Liver (tissue), 9 donors: ENCODE measurements around the gene NUP93. TPM values are rescaled to one million over a fixed set of nuclear protein-coding genes. Genes with fewer than 3 reads are reported as not detected.

Experiments used
- DNase-seq: peaks from one replicate; pipeline ENCODE4 v3.0.0-alpha.2; 2017; ENCODE audit warnings: low spot score
- H3K27ac ChIP-seq, 2 donors: one replicate each; pipeline ENCODE4 v1.7.0; 2013; ENCODE audit warnings: inconsistent platforms in 2 of 2, low read length in 2 of 2, control low read depth in 1 of 2, low read depth in 1 of 2, mild to moderate bottlenecking in 1 of 2
- H3K27me3 ChIP-seq, 4 donors: one replicate each; pipeline versions ENCODE4 v1.6.1 to v1.7.0; 2013; ENCODE audit warnings: low read length in 3 of 4, inconsistent platforms in 1 of 4, mild to moderate bottlenecking in 1 of 4, moderate library complexity in 1 of 4; ENCODE audit not compliant: control insufficient read depth in 4 of 4, insufficient read depth in 4 of 4
- H3K36me3 ChIP-seq, 4 donors: one replicate each; pipeline versions ENCODE4 v1.6.1 to v1.7.0; 2013; ENCODE audit warnings: low read length in 3 of 4, mild to moderate bottlenecking in 3 of 4, low read depth in 1 of 4, moderate library complexity in 1 of 4; ENCODE audit not compliant: control insufficient read depth in 4 of 4, insufficient read depth in 3 of 4
- H3K4me1 ChIP-seq, 4 donors: one replicate each; pipeline versions ENCODE4 v1.6.1 to v1.7.0; 2013; ENCODE audit warnings: low read length in 3 of 4, mild to moderate bottlenecking in 3 of 4, moderate library complexity in 1 of 4; ENCODE audit not compliant: control insufficient read depth in 4 of 4, insufficient read depth in 4 of 4
- H3K4me3 ChIP-seq, 3 donors: one replicate each; pipeline versions ENCODE4 v1.6.1 to v1.7.0; 2013; ENCODE audit warnings: low read length in 3 of 3, control low read depth in 1 of 3, low read depth in 1 of 3, mild to moderate bottlenecking in 1 of 3
- H3K9ac ChIP-seq, 2 donors: one replicate each; pipeline ENCODE4 v1.7.0; 2013; ENCODE audit warnings: low read length in 2 of 2, mild to moderate bottlenecking in 2 of 2, moderate library complexity in 2 of 2, control low read depth in 1 of 2, low read depth in 1 of 2
- H3K9me3 ChIP-seq, 4 donors: one replicate each; pipeline versions ENCODE4 v1.6.1 to v1.7.0; 2013; ENCODE audit warnings: low read length in 3 of 4; ENCODE audit not compliant: control insufficient read depth in 4 of 4
- EGR1 ChIP-seq, 2 donors: IDR thresholded peaks; 2 replicates each; pipeline ENCODE4 v1.6.1; 2016 to 2018; ENCODE audit warnings: antibody characterized with exemption in 2 of 2, low read depth in 2 of 2
- FOXA1 ChIP-seq: IDR thresholded peaks from 2 replicates; pipeline ENCODE4 v1.6.1; 2016; ENCODE audit warnings: antibody characterized with exemption
- HNF4A ChIP-seq, 2 donors: conservative IDR thresholded peaks; 2 replicates each; pipeline ENCODE4 v1.6.1; 2016; ENCODE audit warnings: antibody characterized with exemption in 2 of 2, mild to moderate bottlenecking in 2 of 2
- HNF4G ChIP-seq: IDR thresholded peaks from 2 replicates; pipeline ENCODE4 v1.6.1; 2016; ENCODE audit warnings: antibody characterized with exemption
- JUND ChIP-seq, 2 donors: IDR thresholded peaks; 2 replicates each; pipeline ENCODE4 v1.6.1; 2016; ENCODE audit warnings: antibody characterized with exemption in 2 of 2
- MAX ChIP-seq: IDR thresholded peaks from 2 replicates; pipeline ENCODE4 v1.6.1; 2016; ENCODE audit warnings: antibody characterized with exemption
- NR2F2 ChIP-seq: IDR thresholded peaks from 2 replicates; pipeline ENCODE4 v1.6.1; 2016; ENCODE audit warnings: antibody characterized with exemption
- RAD21 ChIP-seq, 2 donors: IDR thresholded peaks; 2 replicates each; pipeline ENCODE4 v1.6.1; 2016; ENCODE audit warnings: antibody characterized with exemption in 2 of 2, mild to moderate bottlenecking in 2 of 2
- RXRA ChIP-seq, 2 donors: IDR thresholded peaks; 2 replicates each; pipeline ENCODE4 v1.6.1; 2017 to 2018; ENCODE audit warnings: antibody characterized with exemption in 2 of 2, mild to moderate bottlenecking in 1 of 2
- SP1 ChIP-seq: IDR thresholded peaks from 2 replicates; pipeline ENCODE4 v1.6.1; 2018; ENCODE audit warnings: antibody characterized with exemption, mild to moderate bottlenecking
- YY1 ChIP-seq: IDR thresholded peaks from 2 replicates; pipeline ENCODE4 v1.6.1; 2016; ENCODE audit warnings: antibody characterized with exemption, mild to moderate bottlenecking
- ZBTB33 ChIP-seq: IDR thresholded peaks from 2 replicates; pipeline ENCODE4 v1.6.1; 2016; ENCODE audit warnings: antibody characterized with exemption
- WGBS: extraction: QIAGEN DNeasy Blood & Tissue Kit; methylation state at CpG from one replicate; pipeline ENCODE4 v1.1.7; 2013; 5-methylcytosine and 5-hydroxymethylcytosine counted together
- polyA plus RNA-seq, 2 donors: library from polyadenylated mRNA; stranded (reverse) in 1 of 2; unstranded in 1 of 2; fragments of 200-250 nt in 1 of 2; fragments of >200 nt in 1 of 2; fragmentation: Nextera tagmentation in 1 of 2; extraction: Ambion mirVana in 1 of 2; gene quantifications; one replicate each; pipeline versions ENCODE4 v1.2.1 to v1.2.3, GENCODE V29; 2013 to 2015
- total RNA-seq, 2 donors: library from RNA; depleted of rRNA; stranded (reverse); fragments of >200 nt; gene quantifications; one replicate each; pipeline ENCODE4 v1.2.3, GENCODE V29; 2014
- TF ChIP-seq, protein P1 (sequence below): IDR thresholded peaks from 2 replicates; pipeline ENCODE4 v1.6.1; 2016; ENCODE audit warnings: antibody characterized with exemption
- TF ChIP-seq, protein P2 (sequence below): fragments of 150-350 bp; IDR thresholded peaks from 2 replicates; pipeline ENCODE4 v1.5.1; 2017; ENCODE audit warnings: improper control_type of control experiment, low read depth, low read length; ENCODE audit not compliant: missing input control
- donor health status: healthy.
- donor health status: healthy.
- donor health status: healthy.
- donor health status: healthy.
- donor health status: healthy.

The NUP93 gene
- total and polyA plus RNA-seq, 4 donors, result 8.2 to 31.8 (median 9.8) TPM

DNA sequence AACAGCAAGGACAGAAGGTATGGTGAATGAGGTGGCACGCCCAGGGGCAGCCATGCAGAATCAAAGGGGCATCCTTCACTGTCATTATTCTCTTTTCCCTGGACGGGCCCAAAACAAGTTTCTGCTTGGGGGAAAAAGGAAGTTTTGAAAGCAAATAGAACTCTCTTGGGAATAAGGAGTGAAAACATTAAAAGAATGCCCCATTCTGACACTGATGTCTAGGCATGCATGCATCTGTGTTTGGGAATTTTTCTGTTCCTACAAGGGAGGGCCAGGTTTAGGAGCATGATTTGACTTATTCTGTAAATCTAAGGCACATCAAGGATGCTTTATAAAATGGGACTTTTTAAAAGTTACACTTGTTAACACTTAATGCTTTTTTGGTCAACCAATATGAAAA lies 100.7 kb downstream of the NUP93 start:
- Histone ChIP-seq H3K9ac (no peak overlapping the region), H3K27ac (no peak overlapping the region), H3K4me3 (no peak overlapping the region), H3K9me3 (no peaks in the 10 kb centered on the region), H3K4me1 (no peaks in the 10 kb centered on the region), H3K27me3 (no peaks in the 10 kb centered on the region), H3K36me3 (peaks cover 2 to 24% (median 23%) of the 10 kb centered on the region in 4 donors)
- WGBS, result 64% methylated on average over 2 of the region's 2 CpGs
- TF ChIP-seq MAX, result no peak
- no peak for TF ChIP-seq SP1
- TF ChIP-seq, protein P1, sequence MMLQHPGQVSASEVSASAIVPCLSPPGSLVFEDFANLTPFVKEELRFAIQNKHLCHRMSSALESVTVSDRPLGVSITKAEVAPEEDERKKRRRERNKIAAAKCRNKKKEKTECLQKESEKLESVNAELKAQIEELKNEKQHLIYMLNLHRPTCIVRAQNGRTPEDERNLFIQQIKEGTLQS, result no peak
- TF ChIP-seq EGR1 (IDR thresholded peaks at IDR 0.05; ENCODE audit: low read depth in 2 of 2), result no peak
- TF ChIP-seq RAD21 (IDR thresholded peaks at IDR 0.05), result no peak
- no peak for TF ChIP-seq HNF4G
- TF ChIP-seq, protein P2, sequence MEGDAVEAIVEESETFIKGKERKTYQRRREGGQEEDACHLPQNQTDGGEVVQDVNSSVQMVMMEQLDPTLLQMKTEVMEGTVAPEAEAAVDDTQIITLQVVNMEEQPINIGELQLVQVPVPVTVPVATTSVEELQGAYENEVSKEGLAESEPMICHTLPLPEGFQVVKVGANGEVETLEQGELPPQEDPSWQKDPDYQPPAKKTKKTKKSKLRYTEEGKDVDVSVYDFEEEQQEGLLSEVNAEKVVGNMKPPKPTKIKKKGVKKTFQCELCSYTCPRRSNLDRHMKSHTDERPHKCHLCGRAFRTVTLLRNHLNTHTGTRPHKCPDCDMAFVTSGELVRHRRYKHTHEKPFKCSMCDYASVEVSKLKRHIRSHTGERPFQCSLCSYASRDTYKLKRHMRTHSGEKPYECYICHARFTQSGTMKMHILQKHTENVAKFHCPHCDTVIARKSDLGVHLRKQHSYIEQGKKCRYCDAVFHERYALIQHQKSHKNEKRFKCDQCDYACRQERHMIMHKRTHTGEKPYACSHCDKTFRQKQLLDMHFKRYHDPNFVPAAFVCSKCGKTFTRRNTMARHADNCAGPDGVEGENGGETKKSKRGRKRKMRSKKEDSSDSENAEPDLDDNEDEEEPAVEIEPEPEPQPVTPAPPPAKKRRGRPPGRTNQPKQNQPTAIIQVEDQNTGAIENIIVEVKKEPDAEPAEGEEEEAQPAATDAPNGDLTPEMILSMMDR, result no peak
- TF ChIP-seq YY1, result no peak
- TF ChIP-seq NR2F2, result no peak
- no peak for TF ChIP-seq HNF4A (conservative IDR thresholded peaks at IDR 0.05)
- no peak for TF ChIP-seq ZBTB33
- no peak for TF ChIP-seq RXRA (IDR thresholded peaks at IDR 0.05)
- no peak for TF ChIP-seq FOXA1
- DNase-seq, result no peak

- Histone ChIP-seq H3K36me3 (peaks cover 2 to 30% (median 25%) of the 10 kb centered on the region in 4 donors), H3K4me1 (no peaks in the 10 kb centered on the region), H3K27ac (no peak overlapping the region), H3K27me3 (no peaks in the 10 kb centered on the region), H3K4me3 (no peak overlapping the region), H3K9me3 (no peaks in the 10 kb centered on the region), H3K9ac (no peak overlapping the region)
- no peak for DNase-seq
- TF ChIP-seq FOXA1 (no peak), JUND (IDR thresholded peaks at IDR 0.05) (no peak), ZBTB33 (no peak), RAD21 (IDR thresholded peaks at IDR 0.05) (no peak)
These were observed 102.8 kb downstream of the NUP93 start for GRCh38 chr16:56832768-56833167.
